ENCODE measurements around the gene PRR19. TPM values are rescaled to one million over a fixed set of nuclear protein-coding genes. Genes with fewer than 3 reads are reported as not detected.

The PRR19 gene
- total RNA-seq, 1 experiment from 2014 or later, result not detected

DNA sequence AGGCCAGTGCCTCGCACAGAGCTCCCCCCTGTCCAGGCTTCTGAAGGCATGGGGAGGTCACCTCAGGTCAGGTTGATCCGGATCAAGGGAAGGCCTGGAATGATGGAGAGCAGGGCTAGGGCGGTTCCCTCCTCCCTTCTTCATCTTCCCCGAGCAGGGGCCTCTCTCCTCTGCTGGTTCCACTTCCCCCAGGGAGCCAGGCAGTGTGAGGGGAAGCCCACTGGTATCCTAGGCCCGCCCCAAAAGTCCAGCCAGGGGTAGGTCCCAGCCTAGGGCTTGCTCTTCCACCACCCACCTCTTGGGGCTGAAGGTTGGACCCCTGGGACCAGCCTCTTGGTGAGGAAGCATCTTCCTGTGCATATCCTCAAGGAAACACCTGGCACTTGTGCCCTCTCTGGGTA lies 16.4 kb upstream of the PRR19 start:
- H3K4me3 ChIP-seq (ENCODE audit: low read length), result no peak overlapping the region
- no peak overlapping the region for H2AFZ ChIP-seq (ENCODE audit: low read length)
- H3F3A ChIP-seq (ENCODE audit: low read length, unreplicated experiment), result no peaks in the 10 kb centered on the region
- H3K9me2 ChIP-seq (replicated peaks; ENCODE audit: low read length), result no peaks in the 10 kb centered on the region
- no peaks in the 10 kb centered on the region for H3K36me3 ChIP-seq (ENCODE audit: low read depth, low read length)
- intact Hi-C loops (cut with micrococcal nuclease), result no loop called here
- H3K9me3 ChIP-seq (ENCODE audit: low read length), result no peaks in the 10 kb centered on the region
- no peaks in the 10 kb centered on the region for H3K79me2 ChIP-seq (ENCODE audit: low read length)
- H3K4me2 ChIP-seq (ENCODE audit: low read length), result no peak overlapping the region
- no TSS peak for BruUV-seq (replicated peaks)
- ChIA-PET CTCF (no interaction called here), POLR2A (ENCODE audit: unreplicated experiment) (no interaction called here)
- ATAC-seq (no peak), DNase-seq (no peak)
- H4K20me1 ChIP-seq (ENCODE audit: low read length), result no peaks in the 10 kb centered on the region
- H3K9ac ChIP-seq (ENCODE audit: low read length), result no peak overlapping the region
- no peak overlapping the region for H3K27ac ChIP-seq (ENCODE audit: low read length)
- no peaks in the 10 kb centered on the region for H3K4me1 ChIP-seq (ENCODE audit: insufficient read depth, low read length)
- H3K27me3 ChIP-seq (ENCODE audit: low read length), result no peaks in the 10 kb centered on the region
- TF ChIP-seq EZH2 (IDR thresholded peaks at IDR 0.05; ENCODE audit: low read length, unreplicated experiment) (no peak), EZH2phosphoT487 (IDR thresholded peaks at IDR 0.05; ENCODE audit: borderline replicate concordance, low read length) (no peak)
- TF ChIP-seq, protein P1, sequence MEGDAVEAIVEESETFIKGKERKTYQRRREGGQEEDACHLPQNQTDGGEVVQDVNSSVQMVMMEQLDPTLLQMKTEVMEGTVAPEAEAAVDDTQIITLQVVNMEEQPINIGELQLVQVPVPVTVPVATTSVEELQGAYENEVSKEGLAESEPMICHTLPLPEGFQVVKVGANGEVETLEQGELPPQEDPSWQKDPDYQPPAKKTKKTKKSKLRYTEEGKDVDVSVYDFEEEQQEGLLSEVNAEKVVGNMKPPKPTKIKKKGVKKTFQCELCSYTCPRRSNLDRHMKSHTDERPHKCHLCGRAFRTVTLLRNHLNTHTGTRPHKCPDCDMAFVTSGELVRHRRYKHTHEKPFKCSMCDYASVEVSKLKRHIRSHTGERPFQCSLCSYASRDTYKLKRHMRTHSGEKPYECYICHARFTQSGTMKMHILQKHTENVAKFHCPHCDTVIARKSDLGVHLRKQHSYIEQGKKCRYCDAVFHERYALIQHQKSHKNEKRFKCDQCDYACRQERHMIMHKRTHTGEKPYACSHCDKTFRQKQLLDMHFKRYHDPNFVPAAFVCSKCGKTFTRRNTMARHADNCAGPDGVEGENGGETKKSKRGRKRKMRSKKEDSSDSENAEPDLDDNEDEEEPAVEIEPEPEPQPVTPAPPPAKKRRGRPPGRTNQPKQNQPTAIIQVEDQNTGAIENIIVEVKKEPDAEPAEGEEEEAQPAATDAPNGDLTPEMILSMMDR (conservative IDR thresholded peaks at IDR 0.05; ENCODE audit: low read depth, low read length), result no peak

DNA sequence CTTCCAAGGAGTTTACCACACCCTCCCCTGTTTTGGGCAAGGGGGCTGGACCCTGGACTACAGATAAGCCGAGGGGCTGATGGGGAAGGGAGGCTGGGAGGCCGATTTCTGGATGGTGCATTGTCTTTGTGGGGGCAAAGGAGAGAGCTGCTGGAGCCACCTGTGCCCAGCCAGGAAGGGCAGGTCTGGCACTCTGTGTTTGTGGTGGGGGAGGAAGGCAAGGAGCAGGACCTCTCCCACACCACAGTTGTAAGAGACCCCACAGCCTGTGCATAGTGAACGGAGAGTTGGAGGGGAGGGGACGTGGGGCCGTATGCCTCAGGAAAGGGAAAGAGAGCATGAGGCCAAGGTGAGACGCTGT lies 16.0 kb upstream of the PRR19 start:
- Histone ChIP-seq H3K9me3 (ENCODE audit: low read length) (no peaks in the 10 kb centered on the region), H4K20me1 (ENCODE audit: low read length) (no peaks in the 10 kb centered on the region), H3K36me3 (ENCODE audit: low read depth, low read length) (no peaks in the 10 kb centered on the region), H3K4me1 (ENCODE audit: insufficient read depth, low read length) (no peaks in the 10 kb centered on the region), H2AFZ (ENCODE audit: low read length) (no peak overlapping the region), H3F3A (ENCODE audit: low read length, unreplicated experiment) (no peaks in the 10 kb centered on the region), H3K27me3 (ENCODE audit: low read length) (no peaks in the 10 kb centered on the region), H3K9me2 (replicated peaks; ENCODE audit: low read length) (no peaks in the 10 kb centered on the region), H3K4me3 (ENCODE audit: low read length) (no peak overlapping the region), H3K27ac (ENCODE audit: low read length) (no peak overlapping the region), H3K9ac (ENCODE audit: low read length) (no peak overlapping the region), H3K79me2 (ENCODE audit: low read length) (no peaks in the 10 kb centered on the region), H3K4me2 (ENCODE audit: low read length) (no peak overlapping the region)
- ChIA-PET POLR2A (ENCODE audit: unreplicated experiment) (no interaction called here), CTCF (no interaction called here)
- BruUV-seq (replicated peaks), result no TSS peak
- no peak for DNase-seq
- no peak for TF ChIP-seq EZH2 (IDR thresholded peaks at IDR 0.05; ENCODE audit: low read length, unreplicated experiment)
- TF ChIP-seq, protein P1 (conservative IDR thresholded peaks at IDR 0.05; ENCODE audit: low read depth, low read length), result no peak
- TF ChIP-seq EZH2phosphoT487 (IDR thresholded peaks at IDR 0.05; ENCODE audit: borderline replicate concordance, low read length), result no peak
- ATAC-seq, result no peak
- intact Hi-C loops (cut with micrococcal nuclease), result no loop called here

DNA sequence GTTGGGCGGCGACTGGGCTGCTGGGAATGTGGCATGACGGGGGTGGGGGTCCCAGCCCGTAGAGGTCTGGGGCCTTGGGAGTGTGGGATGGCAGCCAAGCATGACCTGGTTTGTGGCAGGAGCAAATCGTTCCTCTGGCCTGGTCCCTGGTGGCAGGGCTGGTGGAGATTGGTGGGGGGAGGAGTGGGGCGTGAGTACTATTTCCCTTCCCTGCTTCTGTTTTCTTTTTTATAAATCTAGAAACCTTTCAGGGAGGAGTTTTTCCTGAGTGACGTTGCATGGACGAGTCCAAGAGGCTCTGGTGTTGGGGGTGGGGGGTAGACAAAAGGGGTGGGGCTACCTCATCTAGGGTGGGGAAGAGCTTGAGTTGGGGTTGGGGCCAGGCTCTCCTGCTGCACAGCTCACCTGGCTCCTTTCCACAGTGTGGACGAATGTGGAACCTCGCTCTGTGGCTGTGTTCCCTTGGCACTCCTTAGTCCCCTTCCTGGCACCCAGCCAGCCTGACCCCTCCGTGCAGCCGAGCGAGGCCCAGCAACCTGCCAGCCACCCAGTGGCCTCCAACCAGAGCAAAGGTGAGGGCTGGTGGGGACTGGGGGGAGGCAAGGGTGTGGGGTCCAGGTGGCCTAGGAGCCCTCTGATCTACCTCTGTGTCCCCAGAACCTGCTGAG lies 15.4 kb upstream of the PRR19 start:
- POLR2A ChIA-PET (ENCODE audit: unreplicated experiment), result no interaction called here
- Histone ChIP-seq H3K27ac (ENCODE audit: low read length) (no peak overlapping the region), H3K4me1 (ENCODE audit: insufficient read depth, low read length) (no peaks in the 10 kb centered on the region)

More for the DNA sequence above, 15.4 kb upstream of the PRR19 start:
- Histone ChIP-seq H2AFZ (ENCODE audit: low read length) (no peak overlapping the region), H4K20me1 (ENCODE audit: low read length) (no peaks in the 10 kb centered on the region), H3K36me3 (ENCODE audit: low read depth, low read length) (no peaks in the 10 kb centered on the region), H3K4me2 (ENCODE audit: low read length) (no peak overlapping the region), H3K27me3 (ENCODE audit: low read length) (no peaks in the 10 kb centered on the region), H3K9me3 (ENCODE audit: low read length) (no peaks in the 10 kb centered on the region), H3K9ac (ENCODE audit: low read length) (no peak overlapping the region), H3F3A (ENCODE audit: low read length, unreplicated experiment) (no peaks in the 10 kb centered on the region), H3K4me3 (ENCODE audit: low read length) (no peak overlapping the region), H3K79me2 (ENCODE audit: low read length) (no peaks in the 10 kb centered on the region), H3K9me2 (replicated peaks; ENCODE audit: low read length) (no peaks in the 10 kb centered on the region)
- no peak for ATAC-seq
- intact Hi-C loops (cut with micrococcal nuclease), result no loop called here
- DNase-seq, result no peak
- no TSS peak for BruUV-seq (replicated peaks)
- no peak for TF ChIP-seq EZH2 (IDR thresholded peaks at IDR 0.05; ENCODE audit: low read length, unreplicated experiment)
- TF ChIP-seq EZH2phosphoT487 (IDR thresholded peaks at IDR 0.05; ENCODE audit: borderline replicate concordance, low read length), result no peak
- TF ChIP-seq, protein P1 (conservative IDR thresholded peaks at IDR 0.05; ENCODE audit: low read depth, low read length), result no peak
- CTCF ChIA-PET, result no interaction called here

Measured in PC-3 (cell line).